Globus pallidus (tissue), 1 donor: ENCODE data around the gene TTN.
"Not testable (repeated sequence)": the region's sequence is repeated elsewhere in the genome, so short reads cannot be mapped to it uniquely, and the experiment has no call there.

ENCODE experiments used
- DNase-seq: peaks from one replicate; pipeline ENCODE4 v3.0.0-alpha.2; 2015; ENCODE audit warnings: low spot score

The TTN gene

DNA sequence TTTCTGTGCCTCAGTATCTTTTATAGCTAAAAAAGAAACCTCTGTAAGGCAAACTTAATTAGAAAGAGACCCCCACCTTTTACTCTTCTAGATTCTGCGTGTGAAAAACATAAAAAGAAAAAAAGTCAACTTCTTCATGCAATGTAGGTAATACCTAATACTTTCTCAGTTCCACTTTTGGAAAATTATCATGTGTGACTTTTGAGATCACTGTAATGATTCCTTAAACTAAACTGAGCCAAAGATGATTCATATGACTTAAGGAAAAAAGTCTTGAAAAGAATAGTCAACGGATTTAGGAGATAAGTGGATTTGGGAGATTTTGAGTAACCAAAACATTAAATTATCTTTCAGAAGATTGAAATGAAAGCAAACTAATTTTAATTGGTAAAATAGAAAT is 278.0 kb downstream of the TTN start:
- no peak for DNase-seq

DNA sequence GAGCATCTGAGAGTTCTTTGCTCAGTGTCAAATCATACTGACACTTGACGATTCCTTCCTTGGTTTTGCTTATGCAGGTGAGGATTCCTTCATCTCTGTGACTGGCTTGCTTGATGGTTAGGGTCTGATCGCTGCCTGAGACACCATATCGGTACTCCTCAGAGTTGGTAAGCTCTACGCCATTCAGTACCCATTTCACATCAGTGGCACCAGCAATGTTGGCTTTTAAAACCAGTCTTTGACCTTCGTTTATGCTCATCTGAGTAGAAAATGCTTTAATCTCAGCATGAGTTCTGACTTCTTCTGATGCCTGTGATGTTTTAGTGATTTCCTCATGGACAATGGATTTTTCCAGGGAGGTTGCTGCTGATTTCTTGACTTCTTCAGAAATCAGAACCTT is 278.6 kb downstream of the TTN start:
- DNase-seq = no peak

DNA sequence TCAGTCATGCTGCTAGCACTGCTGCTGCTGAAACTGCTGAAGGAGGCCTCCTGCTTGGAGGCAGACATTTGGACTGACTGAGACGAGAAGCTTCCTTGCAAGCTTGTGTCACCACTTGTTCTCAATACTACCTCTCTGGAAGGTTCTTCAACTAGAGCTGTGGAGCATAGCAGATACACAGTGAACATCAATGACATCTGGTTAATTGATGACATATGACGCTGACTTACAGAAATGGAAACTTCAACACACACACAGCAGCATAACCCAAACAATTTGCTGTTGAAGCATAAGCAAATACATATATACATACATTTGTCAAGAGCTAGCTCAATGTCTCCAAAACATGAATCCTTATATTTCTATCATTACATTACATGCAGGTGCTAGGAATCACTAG is 279.6 kb downstream of the TTN start:
- DNase-seq = no peak

DNA sequence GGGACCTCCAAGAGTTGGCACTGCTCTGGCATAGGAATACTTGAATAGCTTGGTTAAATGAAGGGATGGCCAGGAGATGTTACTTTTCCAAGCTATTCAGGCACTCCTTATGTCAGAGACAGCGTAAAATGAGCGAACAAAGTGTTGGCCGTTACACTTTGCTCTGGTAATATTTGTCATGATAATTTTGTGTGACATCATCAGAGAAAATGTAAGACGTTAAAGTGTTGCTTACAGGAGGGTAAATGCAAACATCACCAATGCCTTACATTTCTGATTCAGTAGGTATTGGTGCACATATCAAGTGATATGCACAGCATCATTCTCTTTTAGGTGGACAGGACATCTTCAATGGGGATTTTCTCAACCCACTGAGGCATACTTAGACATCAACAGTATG is 281.0 kb downstream of the TTN start:
- no peak for DNase-seq

DNA sequence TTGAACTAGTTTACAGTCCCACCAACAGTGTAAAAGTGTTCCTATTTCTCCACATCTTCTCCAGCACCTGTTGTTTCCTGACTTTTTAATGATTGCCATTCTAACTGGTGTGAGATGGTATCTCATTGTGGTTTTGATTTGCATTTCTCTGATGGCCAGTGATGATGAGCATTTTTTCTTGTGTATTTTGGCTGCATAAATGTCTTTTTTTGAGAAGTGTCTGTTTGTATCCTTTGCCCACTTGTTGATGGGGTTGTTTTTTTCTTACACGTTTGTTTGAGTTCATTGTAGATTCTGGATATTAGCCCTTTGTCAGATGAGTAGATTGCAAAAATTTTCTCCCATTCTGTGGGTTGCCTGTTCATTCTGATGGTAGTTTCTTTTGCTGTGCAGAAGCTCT is 281.8 kb downstream of the TTN start:
- DNase-seq = not testable (repeated sequence)

DNA sequence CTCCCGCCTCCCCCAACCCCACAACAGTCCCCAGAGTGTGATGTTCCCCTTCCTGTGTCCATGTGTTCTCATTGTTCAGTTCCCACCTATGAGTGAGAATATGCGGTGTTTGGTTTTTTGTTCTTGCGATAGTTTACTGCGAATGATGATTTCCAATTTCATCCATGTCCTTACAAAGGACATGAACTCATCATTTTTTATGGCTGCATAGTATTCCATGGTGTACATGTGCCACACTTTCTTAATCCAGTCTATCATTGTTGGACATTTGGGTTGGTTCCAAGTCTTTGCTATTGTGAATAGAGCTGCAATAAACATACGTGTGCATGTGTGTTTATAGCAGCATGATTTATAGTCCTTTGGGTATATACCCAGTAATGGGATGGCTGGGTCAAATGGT is 282.2 kb downstream of the TTN start:
- not testable (repeated sequence) for DNase-seq

DNA sequence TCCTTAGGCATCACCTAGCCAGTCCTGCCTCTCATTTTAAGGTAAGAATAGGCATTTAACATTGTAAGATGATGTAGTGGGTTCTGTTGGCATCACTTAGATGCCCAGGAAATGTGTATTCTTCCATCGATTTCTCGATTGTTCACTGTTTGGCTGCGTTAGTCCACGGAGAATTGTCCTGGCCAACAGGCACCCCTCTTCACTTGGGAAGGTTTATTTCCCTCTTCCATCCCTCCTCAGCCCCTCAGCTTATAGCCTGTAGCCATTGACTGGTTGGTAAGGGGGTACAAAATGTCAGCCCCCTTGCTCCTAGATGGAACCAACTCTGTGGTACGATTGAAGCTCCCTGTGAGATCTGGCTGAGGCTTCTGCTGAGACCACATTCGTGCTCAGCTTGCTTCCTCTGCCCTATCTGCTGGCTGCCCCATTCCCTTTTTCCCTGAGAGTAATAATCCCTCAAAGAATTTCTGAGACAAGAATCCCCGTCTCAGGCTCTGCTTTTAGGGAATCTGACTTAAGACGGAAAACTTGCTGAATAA is 283.6 kb downstream of the TTN start:
- no peak for DNase-seq

DNA sequence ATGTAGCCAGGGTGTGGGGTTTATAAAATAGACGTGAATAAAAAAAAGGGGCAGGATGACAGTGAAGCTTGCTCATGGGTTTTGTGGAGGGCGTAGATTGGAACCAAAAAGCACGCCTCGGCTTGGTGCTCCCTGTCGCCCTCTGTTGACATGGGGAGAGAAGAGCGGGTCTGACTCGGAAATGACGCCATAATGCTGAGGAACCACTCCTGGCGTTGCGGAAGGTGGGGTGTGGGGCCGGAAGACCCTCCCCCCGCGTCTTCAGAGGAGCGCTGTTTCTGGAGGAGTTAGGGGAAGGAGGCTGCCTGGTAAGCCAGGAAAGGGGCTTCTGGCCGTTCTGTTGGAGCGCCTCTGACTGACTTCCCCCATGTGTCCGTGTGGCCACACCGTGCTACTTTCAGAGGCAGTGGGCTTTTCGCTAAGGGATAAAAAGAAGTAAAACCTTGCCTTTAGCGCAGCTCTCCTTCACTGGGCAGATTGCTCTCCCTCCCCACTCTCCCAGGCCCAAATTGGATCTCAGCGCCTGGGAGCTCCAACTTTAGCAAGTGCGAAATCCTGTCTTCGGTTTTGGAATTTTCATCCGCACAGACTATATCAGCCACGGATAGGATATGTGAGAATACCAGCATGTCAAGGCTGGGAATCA is 284.1 kb downstream of the TTN start:
- peak; percentile 75 for DNase-seq

DNA sequence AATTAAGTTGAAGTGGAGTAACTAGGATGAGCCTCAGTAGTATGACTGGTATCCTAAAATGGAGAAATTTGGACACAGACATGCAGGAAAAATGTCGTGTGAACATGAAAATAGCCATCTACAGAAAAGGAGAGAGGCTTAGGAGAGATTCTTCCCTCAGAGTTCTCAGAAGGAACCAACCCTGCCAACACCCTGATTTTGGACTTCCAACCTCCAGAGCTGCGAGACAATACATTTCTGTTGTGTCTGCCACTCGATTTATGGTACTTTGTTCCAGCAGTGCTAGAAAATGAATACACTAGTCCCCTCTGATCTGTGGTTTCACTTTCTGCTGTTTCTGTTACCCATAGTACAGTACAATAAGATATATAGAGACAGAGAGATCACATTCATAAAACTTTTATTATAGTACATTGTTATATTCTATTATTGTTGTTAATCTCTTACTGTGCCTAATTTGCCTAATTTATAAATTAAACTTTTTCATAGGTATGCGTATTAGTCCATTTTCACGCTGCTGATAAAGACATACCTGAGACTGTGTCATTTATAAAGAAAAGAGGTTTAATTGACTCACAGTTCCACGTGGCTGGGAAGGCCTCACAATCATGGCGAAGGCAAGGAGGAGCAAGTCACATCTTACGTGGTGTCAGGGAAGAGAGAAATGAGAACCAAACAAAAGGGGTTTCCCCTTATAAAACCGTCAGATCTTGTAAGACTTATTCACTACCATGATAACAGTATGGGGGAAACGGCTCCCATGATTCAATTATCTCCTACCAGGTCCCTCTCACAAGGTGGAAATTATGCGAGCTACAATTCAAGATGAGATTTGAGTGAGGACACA is 285.7 kb downstream of the TTN start:
- no peak for DNase-seq

DNA sequence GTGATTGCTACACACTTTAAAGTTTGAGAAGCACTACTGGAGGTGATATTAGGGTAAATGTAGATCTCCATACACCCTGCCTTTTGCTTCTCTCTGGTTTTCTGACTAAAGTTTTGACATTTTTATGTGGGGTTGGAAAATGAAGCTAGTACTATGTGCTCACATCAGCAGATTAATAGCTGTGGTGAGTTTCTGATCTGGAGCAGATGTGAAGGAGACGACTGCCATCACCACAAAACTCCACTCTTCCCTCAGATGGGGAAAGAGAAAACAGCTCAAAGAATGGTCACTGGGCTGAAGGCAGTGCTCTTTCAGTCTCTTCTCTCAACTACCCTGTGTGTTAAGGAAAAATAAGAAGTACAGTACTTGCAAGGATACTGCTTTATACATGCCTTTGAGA is 289.7 kb downstream of the TTN start:
- no peak for DNase-seq

DNA sequence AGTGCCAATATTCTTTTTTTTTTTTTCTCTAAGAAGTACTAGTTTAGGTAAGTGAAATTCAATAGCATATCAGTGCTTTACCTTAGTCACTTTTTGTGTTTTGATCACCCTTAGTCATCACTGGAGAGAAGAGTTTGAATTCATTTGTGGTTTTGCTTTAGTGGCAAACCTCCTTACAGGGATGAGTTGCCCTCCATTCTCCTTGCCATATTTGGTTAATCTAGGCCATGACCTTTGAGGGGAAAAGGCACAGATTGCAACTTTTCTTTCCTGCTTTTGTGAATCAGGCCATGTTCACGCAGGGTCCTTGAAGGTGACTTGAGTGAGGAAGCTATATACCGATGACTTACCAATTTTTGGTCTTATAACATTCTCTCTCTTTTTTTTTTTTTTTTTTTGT is 292.6 kb downstream of the TTN start:
- DNase-seq = no peak

DNA sequence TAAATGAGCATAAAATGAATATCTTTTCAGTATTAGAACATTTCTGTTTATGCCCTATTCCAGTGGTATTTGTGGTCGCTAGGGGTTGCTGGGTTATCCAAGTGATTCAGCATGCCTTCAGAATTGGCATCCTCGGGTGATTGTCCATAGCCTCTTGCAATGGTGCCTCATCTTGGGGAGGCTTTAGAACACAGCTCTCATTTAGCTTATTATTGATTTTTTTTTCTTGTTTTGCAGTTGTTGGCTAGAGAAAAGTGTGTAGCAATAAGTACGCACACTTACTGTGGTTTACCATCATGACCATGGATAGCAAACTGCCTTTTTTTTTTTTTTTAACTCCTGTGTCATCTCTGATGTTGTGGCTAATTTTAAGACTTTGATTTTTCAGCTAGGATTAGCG is 293.3 kb downstream of the TTN start:
- DNase-seq = no peak

DNA sequence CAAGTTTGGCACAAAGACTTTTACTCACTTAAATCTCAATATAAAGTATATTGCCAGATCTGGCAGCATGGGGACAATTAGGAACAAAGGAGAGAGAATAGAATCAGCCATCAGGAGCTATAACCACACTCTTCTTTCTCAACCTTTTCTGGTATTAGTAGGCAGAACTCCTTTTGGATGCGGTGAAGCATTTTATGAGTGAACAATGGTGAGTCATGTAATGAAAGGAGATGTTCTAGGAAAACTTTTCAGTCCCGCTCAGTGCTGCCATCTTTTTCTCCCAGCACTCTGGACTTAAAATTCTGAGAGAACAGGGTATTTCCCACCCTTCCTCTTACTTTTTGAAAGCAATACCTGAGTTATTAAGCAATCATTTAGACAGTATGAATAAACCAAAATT is 294.7 kb downstream of the TTN start:
- no peak for DNase-seq

DNA sequence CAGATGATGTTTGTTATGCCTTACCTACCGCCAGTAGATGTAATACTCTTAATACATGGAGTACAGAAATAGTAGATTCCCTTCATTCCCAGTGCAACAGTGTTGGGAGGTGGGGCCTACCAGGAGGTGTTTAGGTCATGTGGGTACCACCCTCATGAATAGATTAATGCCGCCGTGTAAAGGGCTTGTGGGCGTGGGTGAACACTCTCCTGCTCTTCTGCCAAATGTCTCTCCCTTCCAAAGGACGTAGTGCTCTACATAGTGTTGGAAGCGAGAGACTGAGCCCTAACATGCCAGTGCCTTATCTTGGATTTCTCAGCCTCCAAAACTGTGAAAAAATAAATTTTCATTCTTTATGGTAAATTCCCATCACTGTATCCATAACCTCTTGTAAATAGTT is 296.8 kb downstream of the TTN start:
- no peak for DNase-seq

DNA sequence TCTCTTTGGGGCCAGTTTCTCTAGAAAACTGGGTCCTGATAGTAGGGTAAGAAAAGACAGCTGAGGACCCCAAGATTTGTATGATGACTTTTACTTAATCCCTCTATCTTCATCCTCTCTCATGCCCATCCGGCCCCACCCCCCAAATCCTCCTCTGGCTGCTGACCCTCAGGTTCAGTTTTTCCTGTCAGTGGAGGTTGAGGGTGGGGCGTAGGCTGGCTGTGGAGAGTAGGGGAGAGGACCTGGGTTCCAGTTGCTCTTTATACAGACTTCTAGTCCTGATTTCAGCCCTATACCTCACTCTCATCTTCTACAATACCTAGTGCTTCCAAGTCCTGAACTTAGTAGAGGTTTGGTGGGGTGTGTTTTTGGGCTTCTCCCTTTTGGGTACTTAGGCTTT is 298.6 kb downstream of the TTN start:
- DNase-seq = no peak

DNA sequence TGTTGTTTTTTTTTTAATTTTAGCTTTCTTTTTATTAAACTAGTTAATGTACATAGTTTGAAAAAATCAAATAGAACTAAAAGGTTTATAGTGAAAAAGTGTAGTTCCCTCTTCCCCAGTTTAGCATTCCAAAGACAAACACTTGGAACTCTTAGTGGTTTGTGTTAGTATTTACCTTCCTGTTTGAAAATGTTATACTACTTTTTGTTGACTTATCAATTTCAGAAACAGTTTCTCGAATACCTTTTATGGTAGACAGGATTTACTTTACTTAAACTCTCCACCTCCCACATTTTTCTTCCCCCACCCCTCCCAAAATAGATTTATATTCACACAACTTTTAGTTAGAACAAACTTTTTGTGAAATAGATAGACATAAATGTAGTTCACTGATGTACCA is 300.3 kb downstream of the TTN start:
- DNase-seq = no peak

DNA sequence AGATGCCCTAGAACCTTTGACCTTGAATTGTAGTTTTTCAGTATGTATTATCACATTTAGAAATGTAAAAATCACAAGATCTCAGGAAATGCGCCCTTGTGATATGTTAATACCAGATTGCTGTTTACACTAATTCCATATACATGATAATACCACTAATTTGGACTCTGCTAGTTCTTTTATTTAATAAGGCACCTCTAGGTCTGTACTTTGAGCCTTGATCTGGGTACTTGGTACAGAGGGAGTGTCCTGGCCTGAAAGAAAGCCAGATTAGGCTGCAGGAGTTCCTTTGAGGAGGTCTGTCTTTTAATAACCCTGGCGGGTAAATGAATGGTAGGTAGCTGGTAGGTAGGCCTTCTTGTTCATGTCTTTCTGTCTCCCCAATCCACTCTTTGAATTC is 300.7 kb downstream of the TTN start:
- DNase-seq = no peak

DNA sequence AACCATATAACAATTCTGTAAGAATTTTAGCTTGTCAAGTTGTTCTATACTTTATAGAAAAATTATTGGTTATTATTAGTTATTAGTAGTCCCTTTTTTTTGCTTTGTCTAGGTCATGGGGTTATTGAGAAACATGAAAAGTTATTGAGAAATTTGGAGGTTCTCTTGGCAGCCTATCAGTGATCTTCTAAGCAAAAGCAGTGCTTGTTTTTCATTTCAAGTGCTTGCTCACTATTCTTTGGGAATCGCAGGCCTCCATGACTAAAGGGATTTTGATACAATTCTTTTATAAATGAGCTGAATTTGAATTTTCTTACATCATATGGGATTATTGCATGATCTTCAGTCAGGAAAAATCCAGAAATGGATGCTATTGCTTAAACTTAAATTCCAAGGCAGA is 301.1 kb downstream of the TTN start:
- DNase-seq = no peak

DNA sequence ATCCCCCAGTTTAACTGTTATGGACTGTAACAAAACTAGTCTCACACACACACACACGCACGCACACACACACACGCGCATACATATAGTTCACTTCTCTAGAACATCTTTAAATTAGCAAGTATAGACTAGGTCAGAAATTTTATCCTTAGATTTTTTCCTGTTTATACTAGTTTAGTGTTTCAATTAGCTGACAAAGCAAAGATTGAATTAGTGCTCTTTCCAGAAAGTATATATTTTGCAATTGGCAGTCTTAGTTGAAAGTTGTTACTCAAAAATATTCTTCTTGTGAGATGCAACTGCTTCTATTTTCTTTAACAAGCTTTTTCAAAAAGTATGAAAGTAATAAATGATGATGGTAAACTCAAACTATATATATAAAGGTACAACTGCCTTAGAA is 304.5 kb downstream of the TTN start:
- no peak for DNase-seq

DNA sequence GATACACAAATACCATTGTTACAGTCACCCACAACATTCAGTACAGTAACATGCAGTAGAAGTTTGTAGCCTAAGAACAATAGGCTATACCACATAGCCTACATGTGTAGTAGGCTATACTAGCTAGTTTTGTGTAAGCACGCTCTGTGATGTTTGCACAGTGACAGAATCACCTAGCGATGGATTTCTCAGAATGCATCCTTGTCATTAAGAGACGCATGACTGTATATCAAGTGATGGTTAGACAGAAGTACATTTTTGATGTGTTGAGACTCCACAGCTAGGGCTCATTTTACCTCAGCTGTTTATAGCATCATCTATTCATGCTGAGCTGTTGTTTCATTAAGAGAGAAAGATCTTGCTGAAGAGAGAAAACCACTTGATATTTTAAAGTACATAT is 307.6 kb downstream of the TTN start:
- no peak for DNase-seq

DNA sequence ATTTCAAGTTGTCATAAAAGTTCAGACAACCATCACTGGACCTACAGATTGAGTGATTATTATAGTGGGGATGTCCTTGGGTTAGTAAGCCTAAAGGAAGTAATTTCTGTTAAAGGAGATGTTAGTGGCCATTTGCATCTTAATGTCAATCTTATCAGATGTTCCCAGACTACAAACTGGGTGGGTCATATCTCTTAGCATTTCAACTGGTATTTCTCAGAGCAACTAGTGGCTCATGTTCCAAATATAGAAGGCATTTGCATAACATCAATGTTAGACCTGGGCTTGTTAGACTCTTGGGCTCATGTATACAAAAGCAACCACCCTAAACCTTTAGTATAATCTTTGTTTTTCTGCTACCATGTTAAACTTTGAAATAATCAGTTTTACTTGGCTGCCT is 309.1 kb downstream of the TTN start:
- DNase-seq = no peak

DNA sequence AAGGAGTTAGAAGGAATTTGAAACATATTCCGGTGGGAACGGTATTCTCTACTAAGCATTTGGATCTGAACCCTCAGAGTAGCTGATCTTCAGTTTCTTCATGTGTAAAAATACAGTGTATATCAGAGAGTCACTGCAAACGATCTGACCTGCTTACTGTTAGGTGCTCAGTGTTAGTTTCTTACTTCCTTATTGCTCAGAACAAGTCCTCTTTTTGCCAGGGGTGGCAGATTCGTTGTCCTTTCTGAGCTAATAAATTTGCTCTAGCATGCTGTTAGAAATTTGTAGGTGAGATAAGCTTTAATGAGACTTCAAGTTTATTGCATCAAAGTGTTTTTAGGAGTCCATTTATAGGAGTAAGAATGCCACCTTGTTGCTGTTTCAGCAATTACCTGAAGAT is 311.2 kb downstream of the TTN start:
- DNase-seq = no peak

DNA sequence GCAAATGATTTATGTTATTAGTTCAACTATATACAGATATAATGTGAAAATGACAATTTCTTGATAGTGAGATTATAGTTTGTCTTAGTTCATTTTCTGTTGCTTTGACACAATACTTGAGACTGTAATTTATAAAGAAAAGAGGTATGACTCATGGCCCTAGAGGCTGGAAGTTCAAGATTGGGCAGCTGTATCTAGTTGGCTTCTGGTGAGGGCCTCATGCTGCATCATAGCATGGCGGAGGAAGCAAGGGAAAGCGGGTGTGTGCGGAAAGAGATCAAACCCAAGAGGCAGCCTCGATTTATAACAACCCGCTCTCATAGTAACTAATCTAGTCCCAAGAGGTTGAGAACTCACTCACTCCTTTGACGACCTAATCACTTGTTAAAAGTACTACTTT is 315.6 kb downstream of the TTN start:
- DNase-seq = no peak

DNA sequence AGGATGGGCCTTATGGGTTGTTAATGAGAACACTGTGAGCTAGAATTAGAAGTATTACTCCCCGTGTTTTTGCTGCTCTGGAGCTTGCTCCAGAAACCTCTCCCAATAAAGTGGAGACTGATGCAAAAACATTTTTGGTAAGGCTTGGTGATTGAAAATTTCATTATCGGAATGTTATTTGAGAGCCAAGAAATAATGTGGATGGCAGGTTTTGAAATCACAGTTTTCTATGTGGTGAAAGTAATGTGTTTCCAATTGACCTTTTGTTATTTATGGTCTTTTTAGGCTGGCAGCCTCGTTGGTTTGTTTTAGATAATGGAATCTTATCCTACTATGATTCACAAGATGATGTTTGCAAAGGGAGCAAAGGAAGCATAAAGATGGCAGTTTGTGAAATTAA is 321.9 kb downstream of the TTN start:
- DNase-seq = no peak
